ENCODE data around the gene LMF2. TPM values are rescaled to one million over a fixed set of nuclear protein-coding genes. Genes with fewer than 3 reads are reported as not detected.

The LMF2 gene
- total RNA-seq, 4 donors from 2014 or later: 19.7 to 61.3 (median 32.0) TPM

- DNase-seq: no peak
- TF ChIP-seq CTCF (IDR thresholded peaks at IDR 0.05) (no peak), POLR2A (IDR thresholded peaks at IDR 0.05) (no peak)
- no peaks in the 10 kb centered on the region for H3K9me3 ChIP-seq
- intact Hi-C loops (cut with DNase I; ENCODE audit: low total_unique reads): no loop called here
- H3K4me3 ChIP-seq: no peak overlapping the region
- no peaks in the 10 kb centered on the region for H3K36me3 ChIP-seq
- no peak overlapping the region for H3K27ac ChIP-seq
- no peaks in the 10 kb centered on the region for H3K27me3 ChIP-seq
- peaks cover 0 to 8% of the 10 kb centered on the region in 2 donors for H3K4me1 ChIP-seq
Measured at GRCh38 chr22:50465066-50465930, 42.2 kb downstream of the LMF2 start.

GRCh38 chr22:50464451-50464850 lies 43.1 kb downstream of the LMF2 start:
- no peak overlapping the region for H3K4me3 ChIP-seq
- H3K4me1 ChIP-seq: no peaks in the 10 kb centered on the region
- DNase-seq: no peak
- H3K36me3 ChIP-seq: no peaks in the 10 kb centered on the region
- TF ChIP-seq CTCF (IDR thresholded peaks at IDR 0.05) (no peak), POLR2A (IDR thresholded peaks at IDR 0.05) (no peak)
- intact Hi-C loops (cut with DNase I; ENCODE audit: low total_unique reads): no loop called here
- no peaks in the 10 kb centered on the region for H3K27me3 ChIP-seq
- H3K9me3 ChIP-seq: no peaks in the 10 kb centered on the region
- H3K27ac ChIP-seq: no peak overlapping the region

GRCh38 chr22:50463188-50463900 lies 44.2 kb downstream of the LMF2 start:
- Histone ChIP-seq H3K27ac (no peak overlapping the region), H3K27me3 (no peaks in the 10 kb centered on the region), H3K9me3 (no peaks in the 10 kb centered on the region), H3K4me1 (no peaks in the 10 kb centered on the region), H3K36me3 (no peaks in the 10 kb centered on the region), H3K4me3 (no peak overlapping the region)
- intact Hi-C loops (cut with DNase I; ENCODE audit: low total_unique reads): no loop called here
- no peak for DNase-seq
- TF ChIP-seq POLR2A (IDR thresholded peaks at IDR 0.05) (no peak), CTCF (IDR thresholded peaks at IDR 0.05) (no peak)

- Histone ChIP-seq H3K9me3 (no peaks in the 10 kb centered on the region), H3K27me3 (no peaks in the 10 kb centered on the region), H3K4me1 (no peaks in the 10 kb centered on the region), H3K36me3 (no peaks in the 10 kb centered on the region), H3K4me3 (no peak overlapping the region), H3K27ac (no peak overlapping the region)
- TF ChIP-seq CTCF (IDR thresholded peaks at IDR 0.05): no peak
- TF ChIP-seq POLR2A (IDR thresholded peaks at IDR 0.05): no peak
- intact Hi-C loops (cut with DNase I; ENCODE audit: low total_unique reads): no loop called here
- no peak for DNase-seq
Measured at GRCh38 chr22:50461979-50462540, 45.4 kb downstream of the LMF2 start.

- Histone ChIP-seq H3K27me3 (no peaks in the 10 kb centered on the region), H3K27ac (no peak overlapping the region), H3K4me1 (no peaks in the 10 kb centered on the region), H3K4me3 (no peak overlapping the region), H3K9me3 (no peaks in the 10 kb centered on the region), H3K36me3 (no peaks in the 10 kb centered on the region)
- intact Hi-C loops (cut with DNase I; ENCODE audit: low total_unique reads): no loop called here
- DNase-seq: no peak
- TF ChIP-seq POLR2A (IDR thresholded peaks at IDR 0.05) (no peak), CTCF (IDR thresholded peaks at IDR 0.05) (no peak)
Measured at GRCh38 chr22:50461536-50461935, 46.0 kb downstream of the LMF2 start.

Measured in uterus (tissue), 4 donors.